ENCODE data around the gene SBNO2.

SBNO2 gene

GRCh38 chr19:1086613-1087012 is 87.5 kb downstream of the SBNO2 start:
- intact Hi-C loops (cut with DNase I), result no loop called here
- DNase-seq, result no peak

GRCh38 chr19:1085676-1086442 is 88.2 kb downstream of the SBNO2 start:
- no peak for DNase-seq
- intact Hi-C loops (cut with DNase I), result no loop called here

DNA sequence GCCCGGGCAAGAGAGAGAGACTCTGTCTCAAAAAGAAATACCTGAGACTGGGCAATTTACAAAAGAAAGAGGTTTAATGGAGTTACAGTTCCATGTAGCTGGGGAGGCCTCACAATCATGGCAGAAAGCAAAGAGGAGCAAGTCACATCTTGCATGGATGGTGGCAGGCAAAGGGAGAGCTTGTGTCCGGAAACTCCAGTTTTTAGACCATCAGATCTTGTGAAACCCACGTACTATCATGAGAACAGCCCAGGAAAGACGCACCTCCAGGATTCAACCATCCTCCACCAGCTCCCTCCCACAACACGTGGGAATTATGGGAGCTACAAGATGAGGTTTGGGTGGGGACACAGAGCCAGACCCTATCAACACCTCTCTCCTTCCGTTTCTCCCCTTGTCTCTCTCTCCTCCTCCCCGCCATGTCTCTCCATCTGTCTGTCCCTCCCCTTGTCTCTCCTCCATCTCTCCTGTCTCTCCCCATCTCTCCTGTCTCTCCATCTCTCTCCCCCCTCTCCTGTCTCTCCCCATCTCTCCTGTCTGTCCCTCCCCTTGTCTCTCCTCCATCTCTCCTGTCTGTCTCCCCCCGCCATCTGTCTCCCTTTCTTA is 88.9 kb downstream of the SBNO2 start:
- intact Hi-C loops (cut with DNase I), result no loop called here
- no peak for DNase-seq

DNA sequence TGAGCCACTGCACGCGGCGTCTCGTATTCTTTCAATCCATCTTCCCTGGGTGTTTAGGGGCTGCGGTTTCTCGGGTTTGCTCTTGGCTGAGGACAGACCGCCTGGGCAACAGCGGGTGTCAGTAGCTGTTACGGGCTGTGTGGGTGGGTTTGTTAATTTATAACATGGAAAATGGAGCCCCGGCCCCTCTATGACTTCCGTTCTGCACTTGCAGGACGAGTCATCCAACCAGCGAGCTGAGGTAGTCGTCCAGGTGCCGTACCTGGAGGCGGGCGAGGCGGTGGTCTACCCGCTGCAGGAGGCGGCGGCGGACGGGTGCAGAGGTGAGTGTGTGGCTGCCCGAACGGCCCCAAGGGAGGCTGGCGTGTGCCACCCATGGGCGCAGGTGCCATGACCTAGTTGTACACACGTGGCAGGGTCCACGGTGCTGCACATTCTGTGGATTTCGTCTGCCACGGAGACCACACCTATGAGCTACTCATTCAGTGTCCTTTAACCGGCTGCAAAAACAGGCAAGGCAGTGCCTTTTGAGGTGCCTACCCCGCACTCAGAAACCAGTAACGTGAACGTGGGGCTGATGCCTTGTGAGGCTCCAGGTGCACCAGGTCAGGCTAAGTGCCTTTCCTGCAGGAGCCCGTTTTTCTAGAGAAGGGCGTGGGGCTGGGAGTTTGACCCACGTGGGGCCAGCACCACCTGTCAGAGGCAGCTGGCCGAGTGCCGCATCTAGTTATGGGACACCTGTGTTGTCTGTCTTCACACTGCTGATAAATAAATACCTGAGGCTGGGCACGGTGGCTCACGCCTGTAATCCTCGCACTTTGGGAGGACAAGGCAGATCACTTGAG is 89.8 kb downstream of the SBNO2 start:
- intact Hi-C loops (cut with DNase I), result no loop called here
- no peak for DNase-seq

DNA sequence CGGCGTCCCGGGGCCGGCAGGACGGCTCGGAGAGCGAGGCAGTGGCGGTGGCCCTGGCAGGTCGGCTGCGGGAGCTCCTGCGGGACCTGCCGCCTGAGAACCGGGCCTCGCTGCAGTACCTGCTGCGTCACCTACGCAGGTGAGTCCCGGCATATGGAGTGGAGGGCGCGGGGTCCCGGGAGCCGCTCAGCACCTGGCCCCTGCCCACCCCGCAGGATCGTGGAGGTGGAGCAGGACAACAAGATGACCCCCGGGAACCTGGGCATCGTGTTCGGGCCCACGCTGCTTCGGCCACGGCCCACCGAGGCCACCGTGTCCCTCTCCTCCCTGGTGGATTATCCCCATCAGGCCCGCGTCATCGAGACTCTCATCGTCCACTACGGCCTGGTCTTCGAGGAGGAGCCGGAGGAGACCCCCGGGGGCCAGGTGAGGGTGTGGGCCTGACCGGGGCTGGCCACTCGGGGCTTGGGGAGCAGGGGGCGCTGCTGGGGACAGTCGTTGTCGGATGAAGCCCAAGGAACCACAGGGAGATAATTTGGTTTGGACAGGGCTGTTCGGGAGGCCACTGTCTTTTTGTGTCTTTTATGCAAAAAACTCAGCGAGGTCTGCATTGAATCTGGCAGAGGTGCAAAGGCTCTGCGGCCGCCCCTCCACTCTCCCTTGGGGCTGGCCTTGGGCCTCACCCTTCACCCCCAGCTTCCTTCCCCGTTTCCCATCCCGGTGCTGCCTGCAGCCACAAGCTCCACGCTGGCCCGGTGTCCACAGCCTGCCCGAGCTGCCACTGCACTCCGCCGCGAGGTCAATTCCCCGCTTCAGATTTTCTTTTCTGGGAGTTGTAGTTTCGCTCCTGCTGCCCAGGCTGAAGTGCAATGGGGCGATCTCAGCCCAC is 90.9 kb downstream of the SBNO2 start:
- intact Hi-C loops (cut with DNase I), result no loop called here

DNA sequence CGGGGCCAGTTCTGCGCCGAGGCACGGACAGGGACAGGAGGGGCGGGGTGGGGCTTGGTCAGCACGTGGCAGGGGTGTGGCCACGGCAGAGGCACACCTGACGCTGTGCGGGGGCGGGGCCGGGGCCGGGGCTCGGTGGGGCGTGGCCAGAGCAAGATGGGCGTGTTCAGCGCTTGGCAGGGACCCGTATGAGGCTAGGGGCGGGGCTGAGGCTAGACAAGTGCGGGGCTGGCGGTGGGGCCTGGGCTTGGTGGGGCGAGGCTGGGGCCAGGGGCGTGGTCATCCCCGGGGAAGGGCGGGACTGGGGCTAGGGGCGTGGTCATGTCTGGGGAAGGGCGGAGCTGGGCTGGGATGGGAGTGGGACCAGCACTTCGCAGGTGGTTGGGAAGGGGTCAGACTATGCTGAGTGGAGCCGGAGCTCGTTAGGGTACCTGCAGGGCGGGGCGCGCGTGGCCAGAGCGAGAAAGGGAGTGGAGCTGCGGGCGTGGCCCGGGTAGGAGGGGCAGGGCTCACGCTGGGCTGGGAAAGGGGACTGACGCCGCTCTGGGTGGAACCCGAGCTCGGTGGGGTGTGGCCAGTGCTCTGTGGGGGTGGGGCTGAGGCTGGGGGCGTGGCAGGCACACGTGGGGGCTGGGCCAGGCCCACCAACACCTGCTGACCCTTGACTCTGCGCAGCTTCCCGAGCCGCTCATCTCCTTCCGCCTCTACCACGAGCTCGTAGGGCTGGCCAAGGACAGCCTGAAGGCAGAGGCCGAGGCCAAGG is 91.7 kb downstream of the SBNO2 start:
- intact Hi-C loops (cut with DNase I), result no loop called here
- DNase-seq, result no peak

More for the DNA sequence above, 90.9 kb downstream of the SBNO2 start:
- DNase-seq, result no peak

DNA sequence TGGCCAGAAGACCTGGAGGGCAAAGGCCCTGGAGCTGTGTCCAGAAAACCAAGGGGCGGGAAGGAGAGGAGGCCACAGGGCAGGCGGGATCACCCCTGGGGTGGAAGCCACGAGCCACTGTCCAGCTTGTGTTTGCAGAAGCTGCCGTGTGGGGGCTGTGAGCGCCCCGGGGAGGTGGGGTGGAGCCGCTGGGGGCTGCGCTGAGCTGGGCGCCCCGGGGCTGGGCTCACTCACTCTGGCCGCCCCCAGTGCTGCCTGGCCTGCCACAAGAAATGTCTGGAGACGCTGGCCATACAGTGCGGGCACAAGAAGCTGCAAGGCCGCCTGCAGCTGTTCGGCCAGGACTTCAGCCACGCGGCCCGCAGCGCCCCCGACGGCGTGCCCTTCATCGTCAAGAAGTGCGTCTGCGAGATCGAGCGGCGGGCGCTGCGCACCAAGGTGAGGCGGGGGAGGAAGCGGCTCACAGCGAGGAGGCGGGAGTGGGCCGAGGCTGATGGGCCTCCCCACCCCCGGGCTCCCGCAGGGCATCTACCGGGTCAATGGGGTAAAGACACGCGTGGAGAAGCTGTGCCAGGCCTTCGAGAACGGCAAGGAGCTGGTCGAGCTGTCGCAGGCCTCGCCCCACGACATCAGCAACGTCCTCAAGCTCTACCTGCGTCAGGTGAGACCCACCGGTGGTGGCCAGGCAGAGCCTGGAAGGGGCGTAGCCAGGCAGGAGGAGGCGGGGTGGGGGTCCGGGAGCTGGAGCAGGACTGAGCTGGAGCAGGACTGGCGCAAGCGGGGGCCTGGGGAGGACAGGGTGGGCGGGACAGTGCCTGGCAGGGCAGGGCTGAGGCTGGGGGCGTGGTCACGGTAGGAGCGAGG is 92.5 kb downstream of the SBNO2 start:
- intact Hi-C loops (cut with DNase I), result no loop called here
- DNase-seq, result no peak

- intact Hi-C loops (cut with DNase I), result no loop called here
- no peak for DNase-seq
These were observed 93.5 kb downstream of the SBNO2 start for GRCh38 chr19:1080360-1081161.

- DNase-seq, result no peak
- intact Hi-C loops (cut with DNase I), result no loop called here
These were observed 94.4 kb downstream of the SBNO2 start for GRCh38 chr19:1079566-1080111.

- intact Hi-C loops (cut with DNase I), result no loop called here
- DNase-seq, result peak; percentile 38 to 89 (median 74)
These were observed 97.1 kb downstream of the SBNO2 start for GRCh38 chr19:1076951-1077350.

- intact Hi-C loops (cut with DNase I), result no loop called here
- no peak for DNase-seq
These were observed 98.1 kb downstream of the SBNO2 start for GRCh38 chr19:1076046-1076386.

GRCh38 chr19:1074544-1075283 is 99.4 kb downstream of the SBNO2 start:
- intact Hi-C loops (cut with DNase I), result no loop called here
- peak in 41 of 42 donors; percentile 23 to 82 (median 62) for DNase-seq

DNA sequence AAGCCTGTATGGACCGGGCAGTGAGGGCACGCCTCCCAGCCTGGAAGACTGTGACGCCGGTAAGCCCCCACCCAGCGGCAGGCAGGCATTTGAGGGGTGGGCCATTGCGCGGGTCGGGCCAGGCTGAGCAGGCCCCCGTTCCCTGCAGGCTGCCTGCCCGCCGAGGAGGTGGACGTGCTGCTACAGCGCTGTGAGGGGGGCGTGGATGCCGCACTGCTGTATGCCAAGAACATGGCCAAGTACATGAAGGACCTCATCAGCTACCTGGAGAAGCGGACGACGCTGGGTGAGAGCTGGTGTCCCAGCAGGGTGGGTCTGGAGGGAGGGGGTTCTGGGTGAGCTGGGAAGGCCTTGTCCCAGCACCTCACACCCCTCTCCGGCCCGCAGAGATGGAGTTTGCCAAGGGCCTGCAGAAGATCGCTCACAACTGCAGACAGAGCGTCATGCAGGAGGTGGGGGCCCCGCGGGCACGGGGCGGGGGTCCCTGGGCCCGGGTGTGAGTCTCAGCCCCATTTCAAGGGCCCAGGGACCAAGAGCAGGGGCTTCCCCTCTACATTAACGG is 100.0 kb downstream of the SBNO2 start:
- DNase-seq, result no peak

GRCh38 chr19:1073063-1073955 is 100.8 kb downstream of the SBNO2 start:
- no peak for DNase-seq

More for the DNA sequence above, 100.0 kb downstream of the SBNO2 start:
- intact Hi-C loops (cut with DNase I), result no loop called here

More at GRCh38 chr19:1073063-1073955, 100.8 kb downstream of the SBNO2 start:
- intact Hi-C loops (cut with DNase I), result no loop called here
